Measurements from ENCODE around the gene CSMD2.
"Not testable (repeated sequence)": the region's sequence is repeated elsewhere in the genome, so short reads cannot be mapped to it uniquely, and the experiment has no call there.

Gene CSMD2

DNA sequence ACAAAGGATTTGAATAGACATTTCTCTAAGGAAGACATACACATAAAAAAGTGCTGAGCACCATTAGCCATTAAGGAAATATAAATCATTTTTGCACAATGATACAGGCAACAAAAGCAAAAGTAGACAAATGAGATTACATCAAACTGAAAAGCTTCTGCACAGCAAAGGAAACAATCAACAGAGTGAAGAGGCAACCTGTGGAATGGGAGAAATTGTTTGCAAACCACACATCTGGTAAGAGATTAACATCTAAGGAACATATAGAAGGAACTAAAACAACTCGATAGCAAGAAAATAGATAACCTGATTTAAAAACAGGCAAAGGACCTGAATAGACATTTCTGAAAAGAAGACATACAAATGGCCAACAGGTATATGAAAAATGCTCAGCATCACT, 635.1 kb downstream of the CSMD2 start:
- Histone ChIP-seq H3K36me3 (ENCODE audit: insufficient read depth, low read length) (no peaks in the 10 kb centered on the region), H3K9me3 (ENCODE audit: low read length) (no peaks in the 10 kb centered on the region), H3K27me3 (ENCODE audit: control insufficient read depth in 1 of 2, insufficient read depth in 2 of 2, low read length in 2 of 2) (no peaks in the 10 kb centered on the region), H3K4me3 (ENCODE audit: low read depth in 1 of 2, low read length in 2 of 2) (no peak overlapping the region), H3K9ac (ENCODE audit: low read length) (no peak overlapping the region), H3K27ac (ENCODE audit: low read depth, low read length) (no peak overlapping the region), H3K4me1 (ENCODE audit: insufficient read depth, low read length) (no peaks in the 10 kb centered on the region)

DNA sequence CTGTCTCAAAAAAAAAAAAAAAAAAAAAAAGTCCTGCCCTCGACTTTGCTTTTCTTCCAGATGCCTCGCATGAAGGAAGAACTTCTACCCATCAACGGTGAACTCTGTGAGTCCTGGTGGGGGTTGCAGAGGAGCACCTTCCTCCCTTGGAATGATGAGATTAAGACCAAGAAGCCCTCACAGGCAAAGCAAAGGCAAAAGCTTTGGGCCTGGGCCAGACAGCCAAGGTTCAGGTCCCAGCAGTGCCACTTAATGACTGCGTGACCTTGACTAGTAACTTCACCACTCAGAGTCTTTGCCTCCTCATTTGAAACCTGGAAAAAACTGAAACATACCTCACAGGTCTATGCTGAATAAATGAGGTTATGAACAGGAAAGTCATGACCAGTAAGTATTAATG, 637.1 kb downstream of the CSMD2 start:
- no peak overlapping the region for H3K4me3 ChIP-seq (ENCODE audit: low read depth in 1 of 2, low read length in 2 of 2)
- no peaks in the 10 kb centered on the region for H3K9me3 ChIP-seq (ENCODE audit: low read length)
- no peak overlapping the region for H3K27ac ChIP-seq (ENCODE audit: low read depth, low read length)
- no peaks in the 10 kb centered on the region for H3K4me1 ChIP-seq (ENCODE audit: insufficient read depth, low read length)
- H3K27me3 ChIP-seq (ENCODE audit: control insufficient read depth in 1 of 2, insufficient read depth in 2 of 2, low read length in 2 of 2): no peaks in the 10 kb centered on the region
- no peak overlapping the region for H3K9ac ChIP-seq (ENCODE audit: low read length)
- no peaks in the 10 kb centered on the region for H3K36me3 ChIP-seq (ENCODE audit: insufficient read depth, low read length)

GRCh38 chr1:33524586-33524985, 640.4 kb downstream of the CSMD2 start:
- H3K4me1 ChIP-seq (ENCODE audit: insufficient read depth, low read length): no peaks in the 10 kb centered on the region
- H3K9ac ChIP-seq (ENCODE audit: low read length): no peak overlapping the region
- H3K36me3 ChIP-seq (ENCODE audit: insufficient read depth, low read length): no peaks in the 10 kb centered on the region
- H3K4me3 ChIP-seq (ENCODE audit: low read depth in 1 of 2, low read length in 2 of 2): no peak overlapping the region
- H3K27ac ChIP-seq (ENCODE audit: low read depth, low read length): no peak overlapping the region
- no peaks in the 10 kb centered on the region for H3K9me3 ChIP-seq (ENCODE audit: low read length)
- no peaks in the 10 kb centered on the region for H3K27me3 ChIP-seq (ENCODE audit: control insufficient read depth in 1 of 2, insufficient read depth in 2 of 2, low read length in 2 of 2)

GRCh38 chr1:33519240-33519884, 645.7 kb downstream of the CSMD2 start:
- Histone ChIP-seq H3K4me1 (ENCODE audit: insufficient read depth, low read length) (no peaks in the 10 kb centered on the region), H3K9ac (ENCODE audit: low read length) (no peak overlapping the region), H3K9me3 (ENCODE audit: low read length) (no peaks in the 10 kb centered on the region), H3K27ac (ENCODE audit: low read depth, low read length) (no peak overlapping the region), H3K27me3 (ENCODE audit: control insufficient read depth in 1 of 2, insufficient read depth in 2 of 2, low read length in 2 of 2) (no peaks in the 10 kb centered on the region), H3K36me3 (ENCODE audit: insufficient read depth, low read length) (no peaks in the 10 kb centered on the region), H3K4me3 (ENCODE audit: low read depth in 1 of 2, low read length in 2 of 2) (no peak overlapping the region)

- no peaks in the 10 kb centered on the region for H3K9me3 ChIP-seq (ENCODE audit: low read length)
- H3K4me1 ChIP-seq (ENCODE audit: insufficient read depth, low read length): no peaks in the 10 kb centered on the region
- H3K4me3 ChIP-seq (ENCODE audit: low read depth in 1 of 2, low read length in 2 of 2): no peak overlapping the region
- H3K36me3 ChIP-seq (ENCODE audit: insufficient read depth, low read length): no peaks in the 10 kb centered on the region
- no peak overlapping the region for H3K27ac ChIP-seq (ENCODE audit: low read depth, low read length)
- H3K27me3 ChIP-seq (ENCODE audit: control insufficient read depth in 1 of 2, insufficient read depth in 2 of 2, low read length in 2 of 2): no peaks in the 10 kb centered on the region
- no peak overlapping the region for H3K9ac ChIP-seq (ENCODE audit: low read length)
Measured at GRCh38 chr1:33517596-33518250, 647.3 kb downstream of the CSMD2 start.

GRCh38 chr1:33516891-33517567, 648.0 kb downstream of the CSMD2 start:
- H3K27me3 ChIP-seq (ENCODE audit: control insufficient read depth in 1 of 2, insufficient read depth in 2 of 2, low read length in 2 of 2): no peaks in the 10 kb centered on the region
- no peak overlapping the region for H3K4me3 ChIP-seq (ENCODE audit: low read depth in 1 of 2, low read length in 2 of 2)
- no peaks in the 10 kb centered on the region for H3K4me1 ChIP-seq (ENCODE audit: insufficient read depth, low read length)
- H3K27ac ChIP-seq (ENCODE audit: low read depth, low read length): no peak overlapping the region
- no peaks in the 10 kb centered on the region for H3K9me3 ChIP-seq (ENCODE audit: low read length)
- no peak overlapping the region for H3K9ac ChIP-seq (ENCODE audit: low read length)
- H3K36me3 ChIP-seq (ENCODE audit: insufficient read depth, low read length): no peaks in the 10 kb centered on the region

DNA sequence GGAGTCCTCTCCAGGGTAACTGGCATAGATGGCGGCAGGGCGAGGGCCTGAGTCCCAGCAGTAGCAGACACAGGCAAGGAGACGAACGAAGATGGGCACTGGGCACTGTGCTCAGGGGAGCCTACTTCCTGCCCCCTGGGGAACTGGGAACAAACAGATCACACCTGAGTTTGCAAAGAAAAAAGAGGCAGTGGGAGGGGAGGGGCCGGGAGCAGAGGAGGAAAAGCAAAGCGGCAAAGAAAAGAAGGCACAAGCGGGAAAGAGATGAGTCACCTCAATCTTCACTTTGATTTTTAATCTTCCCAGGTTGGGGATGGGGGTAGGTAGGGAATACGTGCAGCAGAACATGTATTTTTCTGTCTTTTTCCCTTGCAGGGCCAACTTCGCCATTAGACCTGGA, 648.6 kb downstream of the CSMD2 start:
- Histone ChIP-seq H3K27ac (ENCODE audit: low read depth, low read length) (no peak overlapping the region), H3K4me1 (ENCODE audit: insufficient read depth, low read length) (no peaks in the 10 kb centered on the region), H3K27me3 (ENCODE audit: control insufficient read depth in 1 of 2, insufficient read depth in 2 of 2, low read length in 2 of 2) (no peaks in the 10 kb centered on the region), H3K9me3 (ENCODE audit: low read length) (no peaks in the 10 kb centered on the region), H3K36me3 (ENCODE audit: insufficient read depth, low read length) (no peaks in the 10 kb centered on the region), H3K4me3 (ENCODE audit: low read depth in 1 of 2, low read length in 2 of 2) (no peak overlapping the region), H3K9ac (ENCODE audit: low read length) (no peak overlapping the region)

DNA sequence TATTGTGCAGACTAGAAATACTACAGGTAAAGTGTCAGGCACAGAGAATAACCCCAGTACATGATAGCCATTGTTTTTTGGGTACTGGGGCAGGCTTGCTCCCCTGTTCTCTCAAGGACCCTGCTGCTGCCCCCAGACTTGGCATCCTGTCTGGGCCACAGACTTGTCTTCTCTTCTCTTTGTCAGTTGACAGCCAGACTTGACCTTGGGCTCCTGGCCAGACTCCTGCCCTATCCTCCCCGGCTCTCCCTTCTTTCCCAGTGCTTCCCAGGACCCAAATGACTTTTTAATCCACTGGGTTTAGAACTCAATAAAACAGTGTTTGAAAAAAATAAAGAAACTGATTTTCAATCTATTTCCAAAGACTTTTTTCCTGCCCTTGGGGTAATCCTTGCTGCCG, 649.4 kb downstream of the CSMD2 start:
- Histone ChIP-seq H3K36me3 (ENCODE audit: insufficient read depth, low read length) (no peaks in the 10 kb centered on the region), H3K4me3 (ENCODE audit: low read depth in 1 of 2, low read length in 2 of 2) (no peak overlapping the region), H3K27me3 (ENCODE audit: control insufficient read depth in 1 of 2, insufficient read depth in 2 of 2, low read length in 2 of 2) (no peaks in the 10 kb centered on the region), H3K4me1 (ENCODE audit: insufficient read depth, low read length) (no peaks in the 10 kb centered on the region), H3K27ac (ENCODE audit: low read depth, low read length) (no peak overlapping the region), H3K9me3 (ENCODE audit: low read length) (no peaks in the 10 kb centered on the region), H3K9ac (ENCODE audit: low read length) (no peak overlapping the region)

- no peak overlapping the region for H3K27ac ChIP-seq (ENCODE audit: low read depth, low read length)
- H3K27me3 ChIP-seq (ENCODE audit: control insufficient read depth in 1 of 2, insufficient read depth in 2 of 2, low read length in 2 of 2): no peaks in the 10 kb centered on the region
- no peaks in the 10 kb centered on the region for H3K9me3 ChIP-seq (ENCODE audit: low read length)
- no peaks in the 10 kb centered on the region for H3K4me1 ChIP-seq (ENCODE audit: insufficient read depth, low read length)
- no peaks in the 10 kb centered on the region for H3K36me3 ChIP-seq (ENCODE audit: insufficient read depth, low read length)
- no peak overlapping the region for H3K9ac ChIP-seq (ENCODE audit: low read length)
- H3K4me3 ChIP-seq (ENCODE audit: low read depth in 1 of 2, low read length in 2 of 2): no peak overlapping the region
Measured at GRCh38 chr1:33515112-33515511, 649.9 kb downstream of the CSMD2 start.

DNA sequence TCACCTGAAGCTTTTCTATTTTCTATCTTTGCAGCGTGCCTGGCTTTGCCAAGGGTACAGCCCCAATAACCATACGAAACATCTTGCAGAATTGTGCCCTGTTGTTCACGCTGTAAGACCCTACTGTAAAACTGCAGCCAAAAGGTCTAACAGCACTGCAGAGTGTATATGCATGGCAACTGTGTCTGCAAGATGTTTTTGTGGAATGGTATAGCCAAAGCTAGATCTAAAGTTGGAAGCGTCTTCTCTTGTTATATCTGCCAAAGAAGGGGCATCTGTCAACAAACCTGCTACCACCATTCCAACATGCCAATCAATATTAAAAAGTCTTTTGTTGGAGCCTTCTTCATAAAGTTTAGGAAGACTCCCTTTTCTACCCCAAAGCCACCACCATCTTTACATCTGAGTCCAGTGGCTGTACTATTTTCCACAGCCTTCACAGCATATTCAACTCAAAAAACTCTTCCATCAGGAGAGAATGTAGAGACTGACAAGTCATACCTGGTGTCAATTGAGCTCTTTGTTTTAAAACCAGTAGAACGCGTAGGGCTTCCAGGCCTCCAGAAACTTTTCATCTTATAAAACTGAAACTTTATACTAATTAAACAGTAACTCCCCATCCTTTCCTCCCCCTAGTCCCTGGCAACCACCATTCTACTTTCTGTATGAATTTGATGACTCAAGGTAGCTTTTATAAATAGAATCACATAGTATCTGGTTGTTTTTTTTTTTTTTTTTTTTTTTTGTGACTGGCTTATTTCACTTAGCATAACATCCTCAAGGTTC, 652.6 kb downstream of the CSMD2 start:
- no peaks in the 10 kb centered on the region for H3K36me3 ChIP-seq (ENCODE audit: insufficient read depth, low read length)
- H3K27me3 ChIP-seq (ENCODE audit: control insufficient read depth in 1 of 2, insufficient read depth in 2 of 2, low read length in 2 of 2): no peaks in the 10 kb centered on the region
- H3K9ac ChIP-seq (ENCODE audit: low read length): no peak overlapping the region
- H3K4me1 ChIP-seq (ENCODE audit: insufficient read depth, low read length): no peaks in the 10 kb centered on the region
- no peak overlapping the region for H3K27ac ChIP-seq (ENCODE audit: low read depth, low read length)
- no peak overlapping the region for H3K4me3 ChIP-seq (ENCODE audit: low read depth in 1 of 2, low read length in 2 of 2)
- H3K9me3 ChIP-seq (ENCODE audit: low read length): no peaks in the 10 kb centered on the region

GRCh38 chr1:33509276-33509675, 655.8 kb downstream of the CSMD2 start:
- H3K4me3 ChIP-seq (ENCODE audit: low read depth in 1 of 2, low read length in 2 of 2); H3K36me3 ChIP-seq (ENCODE audit: insufficient read depth, low read length); H3K9ac ChIP-seq (ENCODE audit: low read length); H3K27me3 ChIP-seq (ENCODE audit: control insufficient read depth in 1 of 2, insufficient read depth in 2 of 2, low read length in 2 of 2); H3K4me1 ChIP-seq (ENCODE audit: insufficient read depth, low read length); H3K27ac ChIP-seq (ENCODE audit: low read depth, low read length); H3K9me3 ChIP-seq (ENCODE audit: low read length): not testable (repeated sequence)
